GM18526 (cell line): ENCODE data around the gene FAM209B.

Source experiments
- POLR2A ChIP-seq: IDR thresholded peaks from 3 replicates; pipeline ENCODE4 v1.6.1; 2011; ENCODE audit not compliant: insufficient read length; ENCODE audit errors: extremely low read depth

FAM209B gene

DNA sequence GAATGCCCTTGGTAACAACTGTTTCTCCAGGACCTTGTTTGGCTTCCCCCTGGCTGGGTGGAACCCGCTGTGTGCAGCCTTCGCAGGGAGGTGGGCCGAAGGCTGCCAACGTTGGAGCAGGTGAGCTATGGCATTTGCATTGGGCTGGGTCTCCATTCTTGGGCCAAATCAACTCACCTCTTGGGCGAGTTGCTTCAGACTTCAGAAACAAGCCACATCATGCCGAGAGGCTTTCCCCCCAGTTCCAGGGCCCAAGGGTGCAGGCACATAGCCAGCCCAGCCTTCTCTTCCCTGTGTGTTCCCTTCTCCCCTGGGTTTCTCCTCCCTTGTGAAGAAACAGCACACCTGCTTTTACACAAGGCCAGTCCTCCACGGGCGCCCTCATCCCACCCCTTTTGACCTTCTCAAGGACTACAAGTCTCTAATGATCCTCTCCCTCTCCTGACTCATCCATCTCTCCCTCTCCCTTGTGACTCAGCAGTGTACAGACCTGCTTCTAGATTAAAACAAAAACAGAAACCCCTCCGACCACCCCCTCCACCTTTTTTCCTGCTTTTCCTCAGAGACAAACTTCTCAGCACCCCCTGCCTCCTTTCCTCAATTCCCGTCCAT, 41.6 kb downstream of the FAM209B start:
- no peak for TF ChIP-seq POLR2A

- no peak for TF ChIP-seq POLR2A
Observed at GRCh38 chr20:56575157-56575556, 42.1 kb downstream of the FAM209B start.

DNA sequence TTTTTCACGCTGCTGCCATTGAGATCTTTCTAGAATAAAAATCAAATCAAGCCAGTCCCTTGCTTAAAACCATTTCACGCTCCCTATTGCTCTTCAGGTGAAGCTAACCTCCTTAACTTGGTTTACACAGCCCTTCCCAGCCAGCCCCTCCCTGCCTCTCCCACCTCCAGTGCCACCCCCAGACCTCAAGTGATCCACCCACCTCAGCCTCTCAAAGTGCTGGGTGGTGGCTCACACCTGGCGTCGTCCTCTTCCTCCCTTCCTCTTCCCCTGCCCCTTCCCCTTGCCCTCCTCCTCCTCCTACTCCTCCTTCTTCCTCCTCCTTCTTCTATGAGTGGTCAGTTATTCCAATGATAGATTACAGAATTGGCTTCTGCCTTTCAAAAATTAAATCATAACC, 42.9 kb downstream of the FAM209B start:
- TF ChIP-seq POLR2A: no peak

DNA sequence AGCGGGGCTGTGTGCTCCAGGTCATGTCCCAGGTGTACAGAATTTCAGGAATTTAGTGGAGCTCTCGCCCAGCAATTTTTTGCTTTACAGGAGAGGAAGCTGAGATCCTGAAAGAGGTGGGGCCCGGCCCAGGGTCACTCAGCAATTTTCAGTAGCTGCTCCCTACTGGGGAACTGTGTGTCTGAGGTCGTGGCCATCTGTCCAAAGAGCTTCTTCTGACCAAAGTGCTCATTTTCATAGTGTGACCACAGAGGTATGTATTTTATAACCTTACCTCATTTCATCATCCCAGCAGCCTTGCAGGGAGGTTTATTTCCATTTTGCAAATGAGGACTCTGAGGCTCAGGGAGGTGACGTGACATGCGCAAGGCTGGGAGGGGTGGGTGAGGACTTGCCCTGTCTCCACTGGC, 46.3 kb downstream of the FAM209B start:
- no peak for TF ChIP-seq POLR2A

GRCh38 chr20:56580226-56580625, 47.2 kb downstream of the FAM209B start:
- TF ChIP-seq POLR2A: no peak

GRCh38 chr20:56581701-56582100, 48.7 kb downstream of the FAM209B start:
- no peak for TF ChIP-seq POLR2A

DNA sequence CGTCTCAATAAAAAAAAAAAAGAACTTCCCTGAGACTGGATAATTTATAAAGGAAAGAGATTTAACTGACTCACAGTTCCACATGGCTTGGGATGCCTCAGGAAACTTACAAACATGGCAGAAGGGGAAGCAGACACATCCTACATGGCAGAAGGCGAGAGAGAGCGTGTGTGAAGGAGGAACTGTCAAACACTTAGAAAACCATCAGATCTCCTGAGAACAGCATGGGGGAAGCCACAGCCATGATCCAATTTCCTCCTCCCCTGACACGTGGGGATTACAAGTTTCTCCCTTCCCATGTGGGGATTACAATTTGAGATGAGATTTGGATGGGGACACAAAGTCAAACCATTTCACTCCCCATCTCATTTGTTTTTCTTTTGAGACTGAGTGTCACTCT, 49.5 kb downstream of the FAM209B start:
- TF ChIP-seq POLR2A: no peak

- no peak for TF ChIP-seq POLR2A
Observed at GRCh38 chr20:56584916-56585315, 51.9 kb downstream of the FAM209B start.
